Endothelial cell of umbilical vein (primary cell): ENCODE data around the gene EIF1AD.

Experiments used
- EZH2 ChIP-seq: IDR thresholded peaks from 2 replicates; pipeline ENCODE4 v1.6.1; 2012; ENCODE audit warnings: borderline replicate concordance, low read depth, mild to moderate bottlenecking, moderate library complexity, low read length, inconsistent platforms; ENCODE audit not compliant: severe bottlenecking
- GATA2 ChIP-seq: IDR thresholded peaks from 2 replicates; pipeline ENCODE4 v1.7.0; 2011; ENCODE audit warnings: low read depth, mild to moderate bottlenecking, moderate library complexity, mixed read lengths, low read length; ENCODE audit not compliant: insufficient read length, insufficient read depth
- TF ChIP-seq, protein P1 (sequence below), 2 donors: IDR thresholded peaks; 1 replicate in 1 of 2; 2 replicates in 1 of 2; pipeline ENCODE4 v1.5.1; 2011; ENCODE audit warnings: low read length in 2 of 2, mild to moderate bottlenecking in 2 of 2, moderate library complexity in 2 of 2, control low read depth in 1 of 2, inconsistent platforms in 1 of 2, low read depth in 1 of 2; ENCODE audit not compliant: insufficient read depth in 1 of 2; ENCODE audit errors: extremely low read depth in 1 of 2

- TF ChIP-seq, protein P1, sequence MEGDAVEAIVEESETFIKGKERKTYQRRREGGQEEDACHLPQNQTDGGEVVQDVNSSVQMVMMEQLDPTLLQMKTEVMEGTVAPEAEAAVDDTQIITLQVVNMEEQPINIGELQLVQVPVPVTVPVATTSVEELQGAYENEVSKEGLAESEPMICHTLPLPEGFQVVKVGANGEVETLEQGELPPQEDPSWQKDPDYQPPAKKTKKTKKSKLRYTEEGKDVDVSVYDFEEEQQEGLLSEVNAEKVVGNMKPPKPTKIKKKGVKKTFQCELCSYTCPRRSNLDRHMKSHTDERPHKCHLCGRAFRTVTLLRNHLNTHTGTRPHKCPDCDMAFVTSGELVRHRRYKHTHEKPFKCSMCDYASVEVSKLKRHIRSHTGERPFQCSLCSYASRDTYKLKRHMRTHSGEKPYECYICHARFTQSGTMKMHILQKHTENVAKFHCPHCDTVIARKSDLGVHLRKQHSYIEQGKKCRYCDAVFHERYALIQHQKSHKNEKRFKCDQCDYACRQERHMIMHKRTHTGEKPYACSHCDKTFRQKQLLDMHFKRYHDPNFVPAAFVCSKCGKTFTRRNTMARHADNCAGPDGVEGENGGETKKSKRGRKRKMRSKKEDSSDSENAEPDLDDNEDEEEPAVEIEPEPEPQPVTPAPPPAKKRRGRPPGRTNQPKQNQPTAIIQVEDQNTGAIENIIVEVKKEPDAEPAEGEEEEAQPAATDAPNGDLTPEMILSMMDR (IDR thresholded peaks at IDR 0.05; ENCODE audit: extremely low read depth in 1 of 2, insufficient read depth in 1 of 2, low read depth in 1 of 2, low read length in 2 of 2), result no peak
- TF ChIP-seq GATA2, result no peak
- no peak for TF ChIP-seq EZH2
Observed at GRCh38 chr11:65965986-65966762, 35.8 kb downstream of the EIF1AD start.
